ENCODE data around the gene SPRY4.

Gene SPRY4

GRCh38 chr5:142317753-142318152 is 7.1 kb downstream of the SPRY4 start:
- DNase-seq (ENCODE audit: insufficient read length, low spot score) (no peak), FAIRE-seq (no peak)
- no peak for TF ChIP-seq POU2F2 (IDR thresholded peaks at IDR 0.05; ENCODE audit: low read depth, low read length)
- no peak for TF ChIP-seq POLR2A (IDR thresholded peaks at IDR 0.05; ENCODE audit: low read depth, low read length)
- no peak for TF ChIP-seq TAF1 (IDR thresholded peaks at IDR 0.05; ENCODE audit: low read depth, low read length)
- no peak for TF ChIP-seq SPI1 (IDR thresholded peaks at IDR 0.05; ENCODE audit: low read depth, low read length)
- no peak for TF ChIP-seq POLR2AphosphoS5 (IDR thresholded peaks at IDR 0.05; ENCODE audit: low read depth, low read length)
- no peak for TF ChIP-seq PAX5 (IDR thresholded peaks at IDR 0.05; ENCODE audit: insufficient read depth, low read length, severe bottlenecking)

- DNase-seq (ENCODE audit: insufficient read length, low spot score) (no peak), FAIRE-seq (no peak)
- TF ChIP-seq POU2F2 (IDR thresholded peaks at IDR 0.05; ENCODE audit: low read depth, low read length), result no peak
- TF ChIP-seq TAF1 (IDR thresholded peaks at IDR 0.05; ENCODE audit: low read depth, low read length), result no peak
These were observed 7.6 kb downstream of the SPRY4 start for GRCh38 chr5:142317173-142317572.

DNA sequence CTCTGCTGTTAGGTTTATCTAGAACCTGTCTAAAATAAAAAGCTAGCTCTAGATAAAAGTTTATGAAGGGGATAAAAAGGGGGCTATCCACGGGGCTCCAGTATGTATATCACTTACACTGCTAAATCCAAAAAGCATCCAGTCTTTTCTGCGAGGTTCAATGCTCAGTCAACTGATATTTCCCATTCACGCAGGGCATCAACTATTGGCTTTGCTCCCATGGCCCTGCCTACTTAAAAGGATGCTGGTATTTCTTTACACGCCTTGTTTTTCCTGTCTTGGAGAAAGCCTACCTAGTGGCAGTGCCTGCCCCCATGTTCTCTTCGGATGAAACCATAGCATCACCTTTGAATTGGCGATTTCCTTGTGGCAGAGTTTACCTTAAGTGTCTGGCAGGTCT is 8.1 kb downstream of the SPRY4 start:
- TF ChIP-seq POLR2A (IDR thresholded peaks at IDR 0.05; ENCODE audit: low read depth, low read length), result no peak
- no peak for TF ChIP-seq SPI1 (IDR thresholded peaks at IDR 0.05; ENCODE audit: low read depth, low read length)
- no peak for TF ChIP-seq TAF1 (IDR thresholded peaks at IDR 0.05; ENCODE audit: low read depth, low read length)
- no peak for TF ChIP-seq POU2F2 (IDR thresholded peaks at IDR 0.05; ENCODE audit: low read depth, low read length)
- no peak for TF ChIP-seq PAX5 (IDR thresholded peaks at IDR 0.05; ENCODE audit: insufficient read depth, low read length, severe bottlenecking)
- no peak for TF ChIP-seq POLR2AphosphoS5 (IDR thresholded peaks at IDR 0.05; ENCODE audit: low read depth, low read length)
- no peak for FAIRE-seq

GRCh38 chr5:142316051-142316450 is 8.8 kb downstream of the SPRY4 start:
- TF ChIP-seq PAX5 (IDR thresholded peaks at IDR 0.05; ENCODE audit: insufficient read depth, low read length, severe bottlenecking) (no peak), POLR2AphosphoS5 (IDR thresholded peaks at IDR 0.05; ENCODE audit: low read depth, low read length) (no peak), TAF1 (IDR thresholded peaks at IDR 0.05; ENCODE audit: low read depth, low read length) (no peak), POU2F2 (IDR thresholded peaks at IDR 0.05; ENCODE audit: low read depth, low read length) (no peak), POLR2A (IDR thresholded peaks at IDR 0.05; ENCODE audit: low read depth, low read length) (no peak), SPI1 (IDR thresholded peaks at IDR 0.05; ENCODE audit: low read depth, low read length) (no peak)
- DNase-seq (ENCODE audit: insufficient read length, low spot score) (no peak), FAIRE-seq (peak; percentile 78)

More for the DNA sequence above, 8.1 kb downstream of the SPRY4 start:
- no peak for DNase-seq (ENCODE audit: insufficient read length, low spot score)

GRCh38 chr5:142315096-142315900 is 9.5 kb downstream of the SPRY4 start:
- TF ChIP-seq TAF1 (IDR thresholded peaks at IDR 0.05; ENCODE audit: low read depth, low read length) (no peak), POLR2AphosphoS5 (IDR thresholded peaks at IDR 0.05; ENCODE audit: low read depth, low read length) (no peak), POLR2A (IDR thresholded peaks at IDR 0.05; ENCODE audit: low read depth, low read length) (no peak), PAX5 (IDR thresholded peaks at IDR 0.05; ENCODE audit: insufficient read depth, low read length, severe bottlenecking) (no peak), POU2F2 (IDR thresholded peaks at IDR 0.05; ENCODE audit: low read depth, low read length) (no peak)
- DNase-seq (ENCODE audit: insufficient read length, low spot score) (no peak), FAIRE-seq (peak; percentile 41)

GRCh38 chr5:142314606-142315005 is 10.2 kb downstream of the SPRY4 start:
- no peak for DNase-seq (ENCODE audit: insufficient read length, low spot score)
- no peak for FAIRE-seq
- TF ChIP-seq POU2F2 (IDR thresholded peaks at IDR 0.05; ENCODE audit: low read depth, low read length) (no peak), TAF1 (IDR thresholded peaks at IDR 0.05; ENCODE audit: low read depth, low read length) (no peak), SPI1 (IDR thresholded peaks at IDR 0.05; ENCODE audit: low read depth, low read length) (no peak), POLR2AphosphoS5 (IDR thresholded peaks at IDR 0.05; ENCODE audit: low read depth, low read length) (no peak), PAX5 (IDR thresholded peaks at IDR 0.05; ENCODE audit: insufficient read depth, low read length, severe bottlenecking) (no peak), POLR2A (IDR thresholded peaks at IDR 0.05; ENCODE audit: low read depth, low read length) (no peak)

- TF ChIP-seq TAF1 (IDR thresholded peaks at IDR 0.05; ENCODE audit: low read depth, low read length), result no peak
- TF ChIP-seq POU2F2 (IDR thresholded peaks at IDR 0.05; ENCODE audit: low read depth, low read length), result no peak
- no peak for TF ChIP-seq POLR2A (IDR thresholded peaks at IDR 0.05; ENCODE audit: low read depth, low read length)
- TF ChIP-seq SPI1 (IDR thresholded peaks at IDR 0.05; ENCODE audit: low read depth, low read length), result no peak
- no peak for TF ChIP-seq PAX5 (IDR thresholded peaks at IDR 0.05; ENCODE audit: insufficient read depth, low read length, severe bottlenecking)
- TF ChIP-seq POLR2AphosphoS5 (IDR thresholded peaks at IDR 0.05; ENCODE audit: low read depth, low read length), result no peak
- DNase-seq (ENCODE audit: insufficient read length, low spot score), result no peak
- no peak for FAIRE-seq
These were observed 10.7 kb downstream of the SPRY4 start for GRCh38 chr5:142314109-142314508.

GRCh38 chr5:142313682-142314081 is 11.1 kb downstream of the SPRY4 start:
- no peak for FAIRE-seq
- TF ChIP-seq POU2F2 (IDR thresholded peaks at IDR 0.05; ENCODE audit: low read depth, low read length), result no peak
- TF ChIP-seq POLR2A (IDR thresholded peaks at IDR 0.05; ENCODE audit: low read depth, low read length), result no peak
- TF ChIP-seq TAF1 (IDR thresholded peaks at IDR 0.05; ENCODE audit: low read depth, low read length), result no peak
- TF ChIP-seq PAX5 (IDR thresholded peaks at IDR 0.05; ENCODE audit: insufficient read depth, low read length, severe bottlenecking), result no peak
- no peak for TF ChIP-seq SPI1 (IDR thresholded peaks at IDR 0.05; ENCODE audit: low read depth, low read length)
- no peak for TF ChIP-seq POLR2AphosphoS5 (IDR thresholded peaks at IDR 0.05; ENCODE audit: low read depth, low read length)
- DNase-seq (ENCODE audit: insufficient read length, low spot score), result no peak

- TF ChIP-seq PAX5 (IDR thresholded peaks at IDR 0.05; ENCODE audit: insufficient read depth, low read length, severe bottlenecking) (no peak), POLR2A (IDR thresholded peaks at IDR 0.05; ENCODE audit: low read depth, low read length) (no peak), SPI1 (IDR thresholded peaks at IDR 0.05; ENCODE audit: low read depth, low read length) (no peak)
- DNase-seq (ENCODE audit: insufficient read length, low spot score) (no peak), FAIRE-seq (no peak)
These were observed 11.5 kb downstream of the SPRY4 start for GRCh38 chr5:142313275-142313674.

DNA sequence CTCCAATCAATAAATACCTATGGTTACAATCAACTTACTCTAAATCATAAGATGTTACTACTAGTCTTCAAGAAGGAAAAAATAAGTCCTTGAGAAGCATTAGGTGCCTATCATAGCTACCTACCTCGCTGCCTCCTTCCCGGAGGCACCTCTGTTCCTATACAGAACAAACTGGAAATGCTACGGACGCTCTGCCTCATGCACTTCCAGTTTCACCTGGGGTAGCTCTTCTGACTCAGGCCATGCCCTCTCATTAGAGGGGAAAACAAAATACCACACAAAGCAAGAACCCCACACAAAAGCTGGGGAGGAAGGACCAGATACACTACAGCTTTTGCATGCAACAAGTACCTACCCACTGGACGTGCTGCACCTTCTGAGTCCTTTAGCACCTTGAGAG is 12.4 kb downstream of the SPRY4 start:
- FAIRE-seq (no peak), DNase-seq (ENCODE audit: insufficient read length, low spot score) (no peak)
- no peak for TF ChIP-seq POLR2A (IDR thresholded peaks at IDR 0.05; ENCODE audit: low read depth, low read length)
- no peak for TF ChIP-seq PAX5 (IDR thresholded peaks at IDR 0.05; ENCODE audit: insufficient read depth, low read length, severe bottlenecking)
- no peak for TF ChIP-seq POU2F2 (IDR thresholded peaks at IDR 0.05; ENCODE audit: low read depth, low read length)
- no peak for TF ChIP-seq POLR2AphosphoS5 (IDR thresholded peaks at IDR 0.05; ENCODE audit: low read depth, low read length)
- no peak for TF ChIP-seq SPI1 (IDR thresholded peaks at IDR 0.05; ENCODE audit: low read depth, low read length)
- TF ChIP-seq TAF1 (IDR thresholded peaks at IDR 0.05; ENCODE audit: low read depth, low read length), result no peak

Data from GM12891 (cell line).